NCI-H2107 (cell line): ENCODE measurements around the gene PTH1R.

Experiments used
- DNase-seq: peaks from one replicate; lab custom pipeline; 2025; lab: John Stamatoyannopoulos, UW

Gene PTH1R

GRCh38 chr3:46946856-46947545 is 69.5 kb downstream of the PTH1R start:
- DNase-seq, result no peak

GRCh38 chr3:46947546-46947901 is 70.0 kb downstream of the PTH1R start:
- no peak for DNase-seq

- no peak for DNase-seq
Observed at GRCh38 chr3:46947981-46948791, 70.7 kb downstream of the PTH1R start.

GRCh38 chr3:46948830-46949671 is 71.5 kb downstream of the PTH1R start:
- DNase-seq, result no peak

GRCh38 chr3:46950177-46950576 is 72.7 kb downstream of the PTH1R start:
- DNase-seq, result no peak

- no peak for DNase-seq
Observed at GRCh38 chr3:46950650-46951241, 73.2 kb downstream of the PTH1R start.

- DNase-seq, result no peak
Observed at GRCh38 chr3:46952813-46953212, 75.3 kb downstream of the PTH1R start.
